ENCODE results near the gene NOPCHAP1. TPM values are rescaled to one million over a fixed set of nuclear protein-coding genes. Genes with fewer than 3 reads are reported as not detected.
A peak's percentile ranks its signal among the peaks of the same experiment; 100 is the strongest.

The NOPCHAP1 gene
- 1 to 10 TPM; 2.1 to 7.7 (median 6.1) TPM for total RNA-seq
- long read RNA-seq, full-length matches to known transcripts, result 3 of 3 reads
- long read RNA-seq, partial matches to known transcripts, result 0 of 3 reads
- long read RNA-seq, other reads (novel, unspliced or antisense), result 0 of 3 reads

GRCh38 chr12:104986022-104986941 lies at the start of gene NOPCHAP1:
TSS of gene NOPCHAP1 (plus strand) at chr12:104986316. CDS start at chr12:104986353, 37 bp downstream.
- peak within 1 kb of the TSS; percentile 36 to 45 (median 44) for H3K27ac ChIP-seq
- 1% methylated on average over 14 of the region's 59 CpGs for WGBS (ENCODE audit: insufficient coverage, low coverage, low lambda C conversion rate, missing lambda C conversion rate)
- TF ChIP-seq, protein P1, sequence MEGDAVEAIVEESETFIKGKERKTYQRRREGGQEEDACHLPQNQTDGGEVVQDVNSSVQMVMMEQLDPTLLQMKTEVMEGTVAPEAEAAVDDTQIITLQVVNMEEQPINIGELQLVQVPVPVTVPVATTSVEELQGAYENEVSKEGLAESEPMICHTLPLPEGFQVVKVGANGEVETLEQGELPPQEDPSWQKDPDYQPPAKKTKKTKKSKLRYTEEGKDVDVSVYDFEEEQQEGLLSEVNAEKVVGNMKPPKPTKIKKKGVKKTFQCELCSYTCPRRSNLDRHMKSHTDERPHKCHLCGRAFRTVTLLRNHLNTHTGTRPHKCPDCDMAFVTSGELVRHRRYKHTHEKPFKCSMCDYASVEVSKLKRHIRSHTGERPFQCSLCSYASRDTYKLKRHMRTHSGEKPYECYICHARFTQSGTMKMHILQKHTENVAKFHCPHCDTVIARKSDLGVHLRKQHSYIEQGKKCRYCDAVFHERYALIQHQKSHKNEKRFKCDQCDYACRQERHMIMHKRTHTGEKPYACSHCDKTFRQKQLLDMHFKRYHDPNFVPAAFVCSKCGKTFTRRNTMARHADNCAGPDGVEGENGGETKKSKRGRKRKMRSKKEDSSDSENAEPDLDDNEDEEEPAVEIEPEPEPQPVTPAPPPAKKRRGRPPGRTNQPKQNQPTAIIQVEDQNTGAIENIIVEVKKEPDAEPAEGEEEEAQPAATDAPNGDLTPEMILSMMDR (IDR thresholded peaks at IDR 0.05), result no peak
- TF ChIP-seq POLR2A (IDR thresholded peaks at IDR 0.05), result peak; percentile 69
- H3K27me3 ChIP-seq, result no peaks in the 10 kb centered on the region
- H3K9me3 ChIP-seq, result no peaks in the 10 kb centered on the region
- H3K4me1 ChIP-seq, result peaks cover 0 to 11% (median 3%) of the 10 kb centered on the region in 4 donors
- ATAC-seq (peak; percentile 100), DNase-seq (peak; percentile 92 to 93 (median 93))
- intact Hi-C loops (cut with DNase I), result no loop called here
- peaks cover 0 to 6% (median 0%) of the 10 kb centered on the region in 4 donors for H3K36me3 ChIP-seq
- H3K4me3 ChIP-seq, result peak within 1 kb of the TSS; percentile 85 to 97 (median 85)

- Histone ChIP-seq H3K9me3 (no peaks in the 10 kb centered on the region), H3K4me1 (peaks cover 0 to 49% (median 20%) of the 10 kb centered on the region in 4 donors), H3K27me3 (no peaks in the 10 kb centered on the region), H3K36me3 (no peaks in the 10 kb centered on the region), H3K27ac (peak overlapping the region in 2 of 3 donors; percentile 75 to 91), H3K4me3 (no peak overlapping the region)
- DNase-seq (no peak), ATAC-seq (no peak)
- TF ChIP-seq POLR2A (IDR thresholded peaks at IDR 0.05), result no peak
- TF ChIP-seq, protein P1 (IDR thresholded peaks at IDR 0.05), result no peak
- intact Hi-C loops (cut with DNase I), result no loop called here
- 48% methylated on average over 3 of the region's 3 CpGs for WGBS (ENCODE audit: insufficient coverage, low coverage, low lambda C conversion rate, missing lambda C conversion rate)
These were observed 47.7 kb upstream of the NOPCHAP1 start for GRCh38 chr12:104938371-104938770.

DNA sequence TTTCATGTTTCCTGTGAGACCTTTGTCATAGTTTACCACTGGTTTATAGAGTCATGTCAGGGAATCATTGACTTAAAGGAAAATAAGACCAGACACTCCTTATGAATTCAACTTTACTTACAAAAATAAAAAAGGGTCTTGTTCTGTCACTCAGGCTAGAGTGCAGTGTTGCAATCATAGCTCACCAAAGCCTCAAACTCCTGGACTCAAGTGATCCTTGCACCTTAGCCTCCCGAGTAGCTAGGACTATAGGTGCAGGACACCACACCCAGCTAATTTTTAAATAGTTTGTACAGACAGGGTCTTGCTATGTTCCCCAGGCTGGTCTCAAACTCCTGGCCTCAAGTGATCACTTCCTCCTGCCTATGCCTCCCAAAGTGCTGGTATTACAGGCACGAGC lies 47.0 kb upstream of the NOPCHAP1 start:
- H3K27ac ChIP-seq, result peak overlapping the region in 2 of 3 donors; percentile 75 to 91
- H3K4me1 ChIP-seq, result peaks cover 0 to 56% (median 23%) of the 10 kb centered on the region in 4 donors
- no peaks in the 10 kb centered on the region for H3K27me3 ChIP-seq
- H3K36me3 ChIP-seq, result no peaks in the 10 kb centered on the region
- no peaks in the 10 kb centered on the region for H3K9me3 ChIP-seq
- intact Hi-C loops (cut with DNase I), result no loop called here
- DNase-seq, result no peak
- H3K4me3 ChIP-seq, result no peak overlapping the region
- ATAC-seq, result peak in 3 of 4 donors; percentile 10 to 47 (median 25)
- TF ChIP-seq, protein P1 (IDR thresholded peaks at IDR 0.05), result no peak
- TF ChIP-seq POLR2A (IDR thresholded peaks at IDR 0.05), result no peak
- 79% methylated on average over 1 of the region's 2 CpGs for WGBS (ENCODE audit: insufficient coverage, low coverage, low lambda C conversion rate, missing lambda C conversion rate)

DNA sequence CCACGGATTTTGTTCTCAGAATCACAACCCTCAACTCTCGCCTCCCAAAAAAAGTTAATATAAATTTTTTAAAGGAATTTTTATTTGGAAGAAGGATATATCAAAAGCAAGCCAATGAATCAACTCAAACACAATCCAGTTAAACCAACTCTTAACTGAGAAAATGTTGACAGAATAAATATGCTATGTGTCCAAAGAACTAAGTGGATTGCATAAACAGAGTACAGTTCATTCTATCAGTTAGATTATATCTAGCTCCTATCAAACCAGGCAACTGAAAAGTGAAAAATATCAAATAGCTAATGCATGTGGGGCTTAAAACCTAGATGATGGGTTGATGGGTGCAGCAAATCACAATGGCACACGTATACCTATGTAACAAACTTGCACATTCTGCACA lies 44.7 kb upstream of the NOPCHAP1 start:
- intact Hi-C loops (cut with DNase I), result no loop called here
- Histone ChIP-seq H3K36me3 (no peaks in the 10 kb centered on the region), H3K27ac (peak overlapping the region in 2 of 3 donors; percentile 81 to 91), H3K27me3 (no peaks in the 10 kb centered on the region), H3K4me3 (no peak overlapping the region), H3K4me1 (peaks cover 0 to 64% (median 26%) of the 10 kb centered on the region in 4 donors), H3K9me3 (no peaks in the 10 kb centered on the region)
- WGBS (ENCODE audit: insufficient coverage, low coverage, low lambda C conversion rate, missing lambda C conversion rate), result 29% methylated on average over 3 of the region's 3 CpGs
- no peak for DNase-seq
- TF ChIP-seq, protein P1 (IDR thresholded peaks at IDR 0.05), result no peak
- TF ChIP-seq POLR2A (IDR thresholded peaks at IDR 0.05), result no peak
- peak; percentile 60 to 72 (median 66) for ATAC-seq

Data from right lobe of liver (tissue), 6 donors.